GM19238 (cell line): Measurements from ENCODE around the gene CEP112.

Experiments used
- DNase-seq: peaks from one replicate; pipeline ENCODE4 v3.0.0; 2011; ENCODE audit warnings: low spot score; ENCODE audit not compliant: insufficient read length

CEP112 gene

DNA sequence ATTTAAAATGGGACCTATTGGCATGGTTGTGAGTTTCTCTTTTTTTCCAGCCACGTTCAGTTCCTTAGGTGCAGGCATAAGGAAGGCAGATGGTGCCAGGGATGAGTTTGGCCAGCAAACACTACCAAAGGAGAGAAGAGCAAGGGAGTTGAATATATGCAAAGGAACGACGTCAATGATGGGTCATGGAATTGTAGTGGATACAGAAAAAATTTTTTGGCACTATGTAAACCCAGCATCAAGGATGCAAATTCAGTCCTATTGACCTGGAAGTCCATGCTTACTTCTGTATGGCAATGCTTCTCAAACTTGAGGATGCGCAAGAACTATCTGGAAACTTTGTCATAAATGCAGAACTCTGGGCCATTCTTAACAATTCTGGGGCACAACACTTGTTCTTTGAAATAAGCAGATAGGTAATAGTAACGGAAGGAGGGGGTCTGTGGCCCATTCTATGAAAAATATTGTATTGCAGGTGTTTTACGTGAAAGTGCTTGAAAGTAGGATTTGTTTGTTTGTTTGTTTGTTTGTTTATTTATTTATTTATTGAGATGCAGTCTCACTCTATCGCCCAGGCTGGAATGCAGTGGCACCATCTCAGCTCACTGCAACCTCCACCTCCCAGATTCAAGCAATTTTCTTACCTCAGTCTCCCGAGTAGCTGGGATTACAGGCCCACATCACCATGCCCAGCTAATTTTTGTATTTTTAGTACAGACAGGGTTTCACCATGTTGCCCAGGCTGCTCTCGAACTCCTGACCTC is 19.3 kb upstream of the CEP112 start:
- no peak for DNase-seq

GRCh38 chr17:66210208-66210574 is 18.3 kb upstream of the CEP112 start:
- DNase-seq: no peak

DNA sequence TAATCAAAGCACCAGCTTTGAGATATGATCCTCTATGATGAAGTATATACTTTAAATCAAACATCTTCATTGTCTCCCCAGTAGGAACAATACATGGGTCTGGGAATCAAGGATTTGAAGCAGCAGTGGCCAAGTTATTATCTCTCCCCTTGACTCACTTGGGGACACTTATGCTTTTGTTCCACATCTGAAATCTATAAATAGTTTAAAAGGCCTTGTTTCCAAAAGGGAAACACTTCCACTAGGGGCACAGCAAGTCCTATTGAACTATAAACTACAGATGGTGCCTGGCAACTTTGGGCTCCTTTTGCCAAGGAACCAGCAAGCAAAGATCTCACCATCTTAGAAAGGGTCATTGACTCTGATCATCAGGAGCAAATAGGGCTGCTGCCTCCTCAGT is 16.0 kb upstream of the CEP112 start:
- no peak for DNase-seq

- DNase-seq: no peak
Measured at GRCh38 chr17:66203274-66204015, 11.5 kb upstream of the CEP112 start.

DNA sequence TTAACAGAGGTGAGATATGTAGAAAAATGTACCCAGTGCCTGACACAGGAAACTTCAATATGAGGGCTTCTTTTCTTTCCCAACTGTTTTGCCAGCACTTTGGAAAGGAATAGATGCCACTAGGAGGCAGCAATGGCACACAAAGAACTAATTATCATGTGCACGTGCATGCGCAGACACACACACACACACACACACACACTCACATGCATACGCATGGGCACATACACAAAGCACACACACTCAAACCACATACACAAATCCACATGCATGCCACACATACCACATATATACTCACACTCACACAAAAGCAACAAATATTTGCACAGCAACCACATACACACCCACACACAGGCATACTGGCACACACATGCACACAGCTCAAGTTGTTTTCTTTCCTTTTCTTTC is 8.8 kb upstream of the CEP112 start:
- no peak for DNase-seq

GRCh38 chr17:66198242-66198641 is 6.3 kb upstream of the CEP112 start:
- no peak for DNase-seq

DNA sequence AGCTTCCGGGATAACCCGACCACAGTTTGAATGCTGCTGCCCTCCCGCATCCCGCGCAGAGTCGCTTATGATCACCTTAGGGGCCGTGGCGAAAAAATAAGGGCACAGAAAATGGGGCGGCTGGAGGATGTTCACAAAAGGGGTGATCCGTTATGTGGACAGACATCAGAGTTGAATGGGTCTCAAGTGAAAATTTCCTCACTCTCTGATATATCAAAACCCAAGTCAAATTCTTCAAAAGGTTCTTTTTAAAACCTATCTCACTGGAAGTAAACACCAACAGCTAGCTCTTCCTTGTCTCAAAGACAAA is 400 bp upstream of the CEP112 start:
- no peak for DNase-seq

GRCh38 chr17:66190738-66191592 is 968 bp downstream of the CEP112 start:
- DNase-seq: no peak

- DNase-seq: no peak
Measured at GRCh38 chr17:66187718-66188117, 4.2 kb downstream of the CEP112 start.

GRCh38 chr17:66185862-66186261 is 6.1 kb downstream of the CEP112 start:
- no peak for DNase-seq

- DNase-seq: no peak
Measured at GRCh38 chr17:66184392-66184791, 7.5 kb downstream of the CEP112 start.

DNA sequence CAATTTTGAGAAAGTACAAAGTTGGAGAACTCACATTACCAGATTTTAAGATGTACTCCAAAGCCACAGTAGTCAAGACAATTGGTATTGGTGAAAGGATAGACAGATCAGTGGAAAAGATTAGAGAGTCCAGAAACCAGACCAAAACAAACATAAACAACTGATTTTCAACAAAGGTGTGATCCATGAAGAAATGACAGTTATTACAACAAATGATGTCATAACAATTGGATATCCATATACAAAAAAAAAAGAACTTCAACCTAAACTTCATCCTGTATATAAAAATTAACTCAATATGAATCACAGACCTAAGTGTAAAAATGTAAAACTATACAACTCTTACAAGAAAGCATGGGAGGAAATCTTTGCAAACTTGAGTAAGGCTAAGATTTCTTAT is 8.4 kb downstream of the CEP112 start:
- no peak for DNase-seq

DNA sequence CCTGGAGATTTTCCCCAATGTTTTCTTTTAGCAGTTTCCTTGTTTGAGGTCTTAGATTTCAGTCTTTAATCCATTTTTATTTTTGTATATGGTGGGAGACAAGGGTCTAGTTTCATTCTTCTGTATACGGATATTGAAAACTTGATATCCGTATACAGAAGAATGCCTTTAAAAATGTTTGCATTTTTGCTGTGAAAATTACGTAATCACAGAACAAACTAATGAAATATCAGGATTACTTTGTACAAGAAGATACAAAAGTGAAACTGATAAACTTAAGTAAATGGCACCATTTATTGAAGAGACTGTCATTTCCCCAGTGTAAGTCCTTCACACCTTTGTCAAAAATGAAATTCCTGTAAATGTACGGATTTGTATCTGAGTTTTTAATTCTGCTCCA is 13.3 kb downstream of the CEP112 start:
- no peak for DNase-seq

DNA sequence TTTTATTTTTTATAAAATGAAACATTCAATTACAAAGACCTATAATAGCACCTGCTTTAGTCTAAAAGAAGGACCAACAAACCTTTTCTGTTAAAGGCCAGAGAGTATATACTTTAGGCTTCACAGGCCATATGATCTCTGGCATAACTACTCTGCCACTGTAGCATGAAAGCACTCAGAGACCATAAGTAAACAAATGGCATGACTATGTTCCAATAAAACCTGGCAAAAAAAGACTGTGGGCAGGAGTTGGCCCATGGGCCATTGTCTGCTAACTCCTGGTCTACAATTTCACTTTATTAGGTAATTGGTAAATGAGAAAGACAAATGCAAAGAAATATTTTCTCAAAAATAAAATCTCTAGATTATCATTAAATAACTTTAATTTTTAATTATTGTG is 14.9 kb downstream of the CEP112 start:
- no peak for DNase-seq

DNA sequence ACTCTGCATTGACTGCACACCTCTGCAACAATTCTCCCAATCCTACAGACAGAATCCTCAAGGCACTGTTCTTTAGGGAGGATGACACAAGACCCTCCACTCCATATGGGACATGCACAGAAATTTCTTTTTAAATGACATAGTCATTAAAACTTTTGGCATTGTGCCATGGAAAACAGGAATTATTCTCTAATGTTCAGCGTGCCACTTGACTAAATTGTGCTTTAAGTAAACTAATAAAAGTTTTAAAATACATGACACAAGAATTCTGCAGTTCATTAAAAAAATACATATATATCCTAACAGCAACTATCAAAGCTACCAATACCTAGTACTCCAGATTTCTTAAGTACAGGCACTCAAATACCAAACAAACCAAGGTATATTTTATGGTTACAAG is 16.0 kb downstream of the CEP112 start:
- no peak for DNase-seq

DNA sequence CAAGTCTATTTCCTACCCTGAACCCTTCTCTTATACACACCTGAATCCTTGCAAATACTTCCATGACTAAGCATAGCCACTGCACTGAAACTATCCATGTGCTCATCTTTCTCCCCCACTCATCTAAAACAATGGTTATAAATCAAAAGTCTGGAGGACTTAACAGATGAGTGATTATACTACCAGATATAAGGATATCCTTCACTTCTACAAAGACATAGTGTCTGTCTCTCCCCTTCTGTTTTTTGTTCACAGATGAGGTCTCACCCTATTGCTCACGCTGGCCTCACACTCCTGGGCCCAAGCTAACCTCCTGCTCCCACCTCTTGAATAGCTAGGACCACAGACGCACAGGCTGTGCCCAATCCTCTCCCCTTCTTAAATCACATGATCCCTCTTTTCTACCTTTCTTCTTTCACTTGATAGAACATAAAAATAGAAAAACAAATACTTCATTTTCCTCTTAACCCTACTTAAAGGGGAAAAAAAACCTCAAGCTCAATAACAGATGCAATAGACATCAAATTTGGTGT is 19.2 kb downstream of the CEP112 start:
- no peak for DNase-seq

- no peak for DNase-seq
Measured at GRCh38 chr17:66172144-66172543, 19.8 kb downstream of the CEP112 start.

DNA sequence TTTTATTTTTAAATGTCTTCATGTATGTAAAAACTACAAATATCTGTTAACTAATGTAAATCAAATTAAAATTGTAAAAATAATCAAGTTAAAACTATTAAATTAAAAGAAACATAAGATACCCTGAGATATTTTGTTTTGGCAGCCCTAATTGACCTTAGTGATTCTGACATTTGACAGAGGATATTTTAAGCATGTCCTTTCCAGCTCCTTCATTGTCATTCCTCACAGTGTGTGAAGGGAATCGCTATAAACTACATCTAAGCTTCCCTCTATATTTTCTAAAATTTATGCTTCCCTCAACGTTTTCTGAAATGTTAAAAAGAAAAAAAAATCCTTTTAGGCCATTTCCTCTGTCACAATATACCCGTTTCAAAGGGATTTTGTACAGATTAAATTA is 20.2 kb downstream of the CEP112 start:
- DNase-seq: no peak

GRCh38 chr17:66171172-66171571 is 20.8 kb downstream of the CEP112 start:
- no peak for DNase-seq

GRCh38 chr17:66169839-66170238 is 22.1 kb downstream of the CEP112 start:
- DNase-seq: no peak

DNA sequence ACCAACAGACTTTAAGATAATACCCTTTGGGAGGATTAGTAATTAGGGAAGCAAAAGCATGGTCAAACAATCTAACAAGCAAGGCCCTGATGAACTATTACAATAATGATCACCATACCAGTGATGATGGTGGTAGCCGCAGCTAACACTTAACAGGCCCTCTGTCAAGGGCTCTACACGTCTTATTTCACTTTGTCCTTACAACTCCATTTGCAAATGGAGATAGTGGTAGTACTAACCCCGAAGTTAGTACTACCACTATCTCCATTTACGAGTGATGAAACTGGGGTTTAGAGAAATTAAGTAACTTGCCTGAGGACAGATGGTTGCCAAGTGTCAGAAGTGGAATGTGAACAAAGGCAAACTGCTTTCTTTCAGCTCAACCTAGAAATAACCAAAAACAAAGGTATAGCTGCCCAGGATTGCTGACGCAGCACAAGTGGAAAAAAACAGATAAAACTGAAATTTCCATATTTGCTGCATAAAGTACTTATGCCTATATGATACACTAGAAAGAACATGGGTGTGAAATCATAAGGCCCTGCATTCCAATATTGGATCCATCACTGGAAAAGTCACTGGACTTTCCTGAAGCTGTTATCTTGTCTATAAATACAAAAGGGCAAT is 24.6 kb downstream of the CEP112 start:
- no peak for DNase-seq
